ENCODE measurements around the gene PPP1CA. TPM values are rescaled to one million over a fixed set of nuclear protein-coding genes. Genes with fewer than 3 reads are reported as not detected.

PPP1CA gene
- total RNA-seq (100 to 1,000 TPM; 138 to 173 TPM), polyA plus RNA-seq (ENCODE audit: insufficient read length in 6 of 6) (100 to 1,000 TPM; 108 to 144 (median 139) TPM)
- long read RNA-seq, donor 1, transcript PPP1CA-203 (7 exons, 1,476 nt), result major isoform, 92 of 168 reads
- long read RNA-seq, donor 1, transcript PPP1CA-204 (6 exons, 1,677 nt), result minor isoform, 15 of 168 reads
- long read RNA-seq, donor 1, partial matches to known transcripts, result 56 of 168 reads
- long read RNA-seq, donor 1, other reads (novel, unspliced or antisense), result 0 of 168 reads
- long read RNA-seq, donor 2, transcript PPP1CA-204 (6 exons, 1,677 nt), result minor isoform, 14 of 127 reads
- long read RNA-seq, donor 2, transcript PPP1CA-203 (7 exons, 1,476 nt), result major isoform, 67 of 127 reads
- long read RNA-seq, donor 2, transcript PPP1CA-202 (6 exons, 1,054 nt), result minor isoform, 5 of 127 reads
- long read RNA-seq, donor 2, partial matches to known transcripts, result 37 of 127 reads
- long read RNA-seq, donor 2, other reads (novel, unspliced or antisense), result 0 of 127 reads
- long read RNA-seq, donor 3, transcript PPP1CA-203 (7 exons, 1,476 nt), result major isoform, 53 of 81 reads
- long read RNA-seq, donor 3, transcript PPP1CA-204 (6 exons, 1,677 nt), result minor isoform, 6 of 81 reads
- long read RNA-seq, donor 3, partial matches to known transcripts, result 17 of 81 reads
- long read RNA-seq, donor 3, other reads (novel, unspliced or antisense), result 0 of 81 reads
- long read RNA-seq, donor 4, transcript PPP1CA-204 (6 exons, 1,677 nt), result minor isoform, 5 of 247 reads
- long read RNA-seq, donor 4, transcript PPP1CA-202 (6 exons, 1,054 nt), result minor isoform, 6 of 247 reads
- long read RNA-seq, donor 4, transcript PPP1CA-203 (7 exons, 1,476 nt), result major isoform, 226 of 247 reads
- long read RNA-seq, donor 4, partial matches to known transcripts, result 3 of 247 reads
- long read RNA-seq, donor 4, other reads (novel, unspliced or antisense), result 6 of 247 reads
- long read RNA-seq, donor 5, transcript PPP1CA-203 (7 exons, 1,476 nt), result major isoform, 61 of 112 reads
- long read RNA-seq, donor 5, transcript PPP1CA-202 (6 exons, 1,054 nt), result minor isoform, 7 of 112 reads
- long read RNA-seq, donor 5, transcript PPP1CA-204 (6 exons, 1,677 nt), result minor isoform, 10 of 112 reads
- long read RNA-seq, donor 5, partial matches to known transcripts, result 32 of 112 reads
- long read RNA-seq, donor 5, other reads (novel, unspliced or antisense), result 0 of 112 reads
- long read RNA-seq, donor 6, transcript PPP1CA-204 (6 exons, 1,677 nt), result minor isoform, 7 of 99 reads
- long read RNA-seq, donor 6, transcript PPP1CA-203 (7 exons, 1,476 nt), result major isoform, 54 of 99 reads
- long read RNA-seq, donor 6, partial matches to known transcripts, result 33 of 99 reads
- long read RNA-seq, donor 6, other reads (novel, unspliced or antisense), result 0 of 99 reads
- long read RNA-seq, donor 7, transcript PPP1CA-204 (6 exons, 1,677 nt), result minor isoform, 10 of 60 reads
- long read RNA-seq, donor 7, transcript PPP1CA-203 (7 exons, 1,476 nt), result major isoform, 46 of 60 reads
- long read RNA-seq, donor 7, partial matches to known transcripts, result 0 of 60 reads
- long read RNA-seq, donor 7, other reads (novel, unspliced or antisense), result 0 of 60 reads
- long read RNA-seq, donor 8, transcript PPP1CA-204 (6 exons, 1,677 nt), result minor isoform, 15 of 109 reads
- long read RNA-seq, donor 8, transcript PPP1CA-203 (7 exons, 1,476 nt), result major isoform, 63 of 109 reads
- long read RNA-seq, donor 8, partial matches to known transcripts, result 24 of 109 reads
- long read RNA-seq, donor 8, other reads (novel, unspliced or antisense), result 5 of 109 reads
- long read RNA-seq, donor 9, partial matches to known transcripts, result 0 of 1 reads
- long read RNA-seq, donor 9, other reads (novel, unspliced or antisense), result 0 of 1 reads
- long read RNA-seq, donor 10, transcript PPP1CA-204 (6 exons, 1,677 nt), result minor isoform, 14 of 437 reads
- long read RNA-seq, donor 10, transcript PPP1CA-203 (7 exons, 1,476 nt), result major isoform, 371 of 437 reads
- long read RNA-seq, donor 10, transcript PPP1CA-202 (6 exons, 1,054 nt), result minor isoform, 27 of 437 reads
- long read RNA-seq, donor 10, transcript PPP1CA-201 (7 exons, 1,389 nt), result minor isoform, 5 of 437 reads
- long read RNA-seq, donor 10, partial matches to known transcripts, result 4 of 437 reads
- long read RNA-seq, donor 10, other reads (novel, unspliced or antisense), result 12 of 437 reads
- long read RNA-seq, donor 11, transcript PPP1CA-203 (7 exons, 1,476 nt), result major isoform, 55 of 81 reads
- long read RNA-seq, donor 11, partial matches to known transcripts, result 18 of 81 reads
- long read RNA-seq, donor 11, other reads (novel, unspliced or antisense), result 0 of 81 reads
- long read RNA-seq, donor 12, transcript PPP1CA-203 (7 exons, 1,476 nt), result major isoform, 67 of 96 reads
- long read RNA-seq, donor 12, partial matches to known transcripts, result 21 of 96 reads
- long read RNA-seq, donor 12, other reads (novel, unspliced or antisense), result 0 of 96 reads

DNA sequence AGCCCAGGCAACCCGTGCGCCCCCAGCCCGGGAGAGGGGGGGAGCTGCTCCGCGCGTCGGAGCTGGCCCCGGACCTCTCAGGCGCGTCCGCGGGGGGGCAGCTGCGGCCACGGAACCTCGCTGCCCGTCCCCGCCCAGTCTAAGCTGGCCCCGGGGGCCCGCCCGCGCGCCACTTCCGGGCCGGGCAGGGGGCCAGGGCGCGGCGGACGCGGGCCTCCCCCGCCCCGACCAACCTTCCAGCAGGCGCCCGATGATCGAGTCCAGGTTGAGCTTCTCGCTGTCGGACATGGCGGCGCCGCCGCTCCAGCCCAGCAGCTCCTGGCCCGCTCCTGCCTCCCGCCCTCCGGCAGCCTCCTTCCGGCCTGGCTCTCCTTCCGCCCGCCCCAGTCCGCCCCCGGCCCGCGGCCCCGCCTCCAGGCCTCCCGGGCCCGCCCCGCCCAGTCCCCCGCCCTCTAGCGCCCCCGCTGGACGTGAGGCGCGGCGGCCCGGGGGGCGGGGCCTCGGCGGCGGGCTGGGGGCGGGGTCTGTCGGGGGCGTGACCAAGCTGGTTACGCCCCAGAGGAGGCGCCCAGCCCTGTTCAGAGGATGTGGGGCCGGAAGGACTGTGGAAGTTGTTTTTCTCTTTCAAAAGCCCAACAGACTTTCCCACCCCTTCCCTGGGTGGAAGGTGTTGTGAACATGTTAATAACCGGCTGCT is at the start of gene PPP1CA:
TSS of gene PPP1CA (minus strand) at position 364 of the 697 bp plus-strand sequence. CDS start at position 288, 76 bp downstream.
- ATAC-seq (peak; percentile 92), DNase-seq (peak; percentile 88 to 98 (median 92))
- H3K4me1 ChIP-seq, result peaks cover 16 to 82% of the 10 kb centered on the region in 2 donors
- peak within 1 kb of the TSS; percentile 91 to 98 for H3K4me3 ChIP-seq
- TF ChIP-seq, protein P1, sequence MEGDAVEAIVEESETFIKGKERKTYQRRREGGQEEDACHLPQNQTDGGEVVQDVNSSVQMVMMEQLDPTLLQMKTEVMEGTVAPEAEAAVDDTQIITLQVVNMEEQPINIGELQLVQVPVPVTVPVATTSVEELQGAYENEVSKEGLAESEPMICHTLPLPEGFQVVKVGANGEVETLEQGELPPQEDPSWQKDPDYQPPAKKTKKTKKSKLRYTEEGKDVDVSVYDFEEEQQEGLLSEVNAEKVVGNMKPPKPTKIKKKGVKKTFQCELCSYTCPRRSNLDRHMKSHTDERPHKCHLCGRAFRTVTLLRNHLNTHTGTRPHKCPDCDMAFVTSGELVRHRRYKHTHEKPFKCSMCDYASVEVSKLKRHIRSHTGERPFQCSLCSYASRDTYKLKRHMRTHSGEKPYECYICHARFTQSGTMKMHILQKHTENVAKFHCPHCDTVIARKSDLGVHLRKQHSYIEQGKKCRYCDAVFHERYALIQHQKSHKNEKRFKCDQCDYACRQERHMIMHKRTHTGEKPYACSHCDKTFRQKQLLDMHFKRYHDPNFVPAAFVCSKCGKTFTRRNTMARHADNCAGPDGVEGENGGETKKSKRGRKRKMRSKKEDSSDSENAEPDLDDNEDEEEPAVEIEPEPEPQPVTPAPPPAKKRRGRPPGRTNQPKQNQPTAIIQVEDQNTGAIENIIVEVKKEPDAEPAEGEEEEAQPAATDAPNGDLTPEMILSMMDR (IDR thresholded peaks at IDR 0.05), result peak in 1 of 2 donors; percentile 75
- peaks cover 0 to 39% of the 10 kb centered on the region in 2 donors for H3K36me3 ChIP-seq
- peak within 1 kb of the TSS; percentile 89 to 96 for H3K27ac ChIP-seq
- H3K27me3 ChIP-seq, result no peaks in the 10 kb centered on the region
- H3K9me3 ChIP-seq, result no peaks in the 10 kb centered on the region
- intact Hi-C loops (cut with DNase I), result no loop called here

- Histone ChIP-seq H3K9me3 (no peaks in the 10 kb centered on the region), H3K4me1 (peaks cover 0 to 14% of the 10 kb centered on the region in 2 donors), H3K27me3 (no peaks in the 10 kb centered on the region), H3K36me3 (no peaks in the 10 kb centered on the region), H3K4me3 (no peak overlapping the region), H3K27ac (no peak overlapping the region)
- DNase-seq, result peak in 1 of 4 donors; percentile 72
- ATAC-seq, result no peak
- intact Hi-C loops (cut with DNase I), result no loop called here
- TF ChIP-seq, protein P1 (IDR thresholded peaks at IDR 0.05), result no peak
Measured at GRCh38 chr11:67450796-67451657, 49.4 kb upstream of the PPP1CA start.

DNA sequence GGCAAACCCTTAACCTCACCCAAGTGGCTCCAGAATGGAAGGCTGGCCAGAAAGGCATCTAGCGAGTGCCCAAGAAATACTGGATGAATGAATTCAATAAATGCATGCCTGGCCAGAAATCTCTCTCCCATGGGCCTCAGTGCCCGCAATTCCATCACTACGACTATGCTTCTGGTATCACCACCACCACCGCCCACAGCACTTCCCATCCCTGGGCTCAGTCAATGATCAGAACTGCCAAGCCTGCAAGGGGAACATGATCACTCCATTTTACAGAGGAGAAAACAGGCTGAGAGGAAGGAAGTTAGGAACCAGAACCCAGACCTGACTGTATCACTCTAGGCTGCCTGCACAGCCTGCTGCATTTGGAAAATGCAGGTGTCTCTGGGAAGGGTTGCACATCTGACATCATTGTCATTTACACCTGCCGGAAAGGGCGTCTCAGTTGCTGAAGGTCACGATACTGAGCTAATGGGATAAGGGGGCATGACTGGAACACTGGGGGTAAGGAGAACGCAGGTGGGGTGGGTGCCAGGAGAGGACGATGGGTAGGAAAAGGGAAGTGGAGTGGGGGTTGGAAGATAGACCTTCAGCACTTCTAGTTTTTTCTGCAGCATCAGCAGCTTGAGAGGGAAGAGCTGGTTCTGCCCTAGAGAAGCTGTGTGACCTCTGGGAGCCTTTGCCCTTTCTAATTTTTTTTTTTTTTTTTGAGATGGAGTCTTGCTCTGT is 47.6 kb upstream of the PPP1CA start:
- ATAC-seq, result peak; percentile 68

More for the DNA sequence above, 47.6 kb upstream of the PPP1CA start:
- DNase-seq, result no peak
- Histone ChIP-seq H3K27me3 (no peaks in the 10 kb centered on the region), H3K9me3 (no peaks in the 10 kb centered on the region), H3K27ac (peak overlapping the region in 1 of 2 donors; percentile 33), H3K36me3 (no peaks in the 10 kb centered on the region), H3K4me1 (peaks cover 0 to 24% of the 10 kb centered on the region in 2 donors), H3K4me3 (no peak overlapping the region)
- TF ChIP-seq, protein P1 (IDR thresholded peaks at IDR 0.05), result no peak
- intact Hi-C loops (cut with DNase I), result no loop called here

All from left lung (tissue), 14 donors.